Esophagus (tissue), 2 donors: ENCODE results near the gene PCBP3. TPM values are rescaled to one million over a fixed set of nuclear protein-coding genes. Genes with fewer than 3 reads are reported as not detected.

Experiments used
- H3K27ac ChIP-seq, 2 donors: one replicate each; pipeline ENCODE4 v1.5.1; 2013; ENCODE audit warnings: low read depth in 2 of 2, mild to moderate bottlenecking in 2 of 2, inconsistent platforms in 1 of 2, low read length in 1 of 2, moderate library complexity in 1 of 2
- H3K27me3 ChIP-seq, 2 donors: one replicate each; pipeline ENCODE4 v1.6.1; 2013; ENCODE audit warnings: low read length in 2 of 2, control low read depth in 1 of 2, mild to moderate bottlenecking in 1 of 2; ENCODE audit not compliant: insufficient read depth in 2 of 2, control insufficient read depth in 1 of 2
- H3K36me3 ChIP-seq, 2 donors: one replicate each; pipeline ENCODE4 v1.6.1; 2013; ENCODE audit warnings: low read length in 1 of 2; ENCODE audit not compliant: control insufficient read depth in 2 of 2, insufficient read depth in 2 of 2
- H3K4me1 ChIP-seq, 2 donors: one replicate each; pipeline ENCODE4 v1.6.1; 2013; ENCODE audit warnings: low read length in 1 of 2; ENCODE audit not compliant: control insufficient read depth in 2 of 2, insufficient read depth in 2 of 2
- H3K4me3 ChIP-seq, 2 donors: one replicate each; pipeline ENCODE4 v1.5.1; 2013; ENCODE audit warnings: low read length in 2 of 2, mild to moderate bottlenecking in 2 of 2, low read depth in 1 of 2, moderate library complexity in 1 of 2
- H3K9me3 ChIP-seq, 2 donors: one replicate each; pipeline ENCODE4 v1.6.1; 2013; ENCODE audit warnings: mild to moderate bottlenecking in 2 of 2, low read depth in 1 of 2, low read length in 1 of 2, moderate library complexity in 1 of 2; ENCODE audit not compliant: control insufficient read depth in 2 of 2, insufficient read depth in 1 of 2
- WGBS, 2 donors: extraction: QIAGEN DNeasy Blood & Tissue Kit; methylation state at CpG; one replicate each; pipeline ENCODE4 v1.1.7; 2013; 5-methylcytosine and 5-hydroxymethylcytosine counted together
- polyA plus RNA-seq, 2 donors: library from polyadenylated mRNA; stranded (reverse); fragments of 200-250 nt; gene quantifications; one replicate each; pipeline ENCODE4 v1.2.3, GENCODE V29; 2013
- donor health status: healthy with polysubstance abuse.
- donor health status: Bipolar disorder and iron deficiency.

Gene PCBP3
- polyA plus RNA-seq, 2 donors = 0.24 to 0.67 TPM

GRCh38 chr21:45781741-45782140, 138.2 kb downstream of the PCBP3 start:
- no peak overlapping the region for H3K4me3 ChIP-seq

GRCh38 chr21:45786660-45787059, 143.1 kb downstream of the PCBP3 start:
- H3K27me3 ChIP-seq = no peaks in the 10 kb centered on the region
- H3K4me1 ChIP-seq = peaks cover 0 to 2% of the 10 kb centered on the region in 2 donors
- no peak overlapping the region for H3K27ac ChIP-seq
- H3K4me3 ChIP-seq = no peak overlapping the region
- no peaks in the 10 kb centered on the region for H3K36me3 ChIP-seq
- peaks cover 0 to 3% of the 10 kb centered on the region in 2 donors for H3K9me3 ChIP-seq
- 82 to 86% methylated on average over 6 of the region's 6 CpGs for WGBS, 2 donors

More at GRCh38 chr21:45781741-45782140, 138.2 kb downstream of the PCBP3 start:
- Histone ChIP-seq H3K36me3 (no peaks in the 10 kb centered on the region), H3K27me3 (no peaks in the 10 kb centered on the region), H3K4me1 (no peaks in the 10 kb centered on the region), H3K9me3 (peaks cover 0 to 6% of the 10 kb centered on the region in 2 donors), H3K27ac (no peak overlapping the region)
- WGBS, 2 donors = 69 to 72% methylated on average over 4 of the region's 4 CpGs

GRCh38 chr21:45787371-45787770, 143.8 kb downstream of the PCBP3 start:
- Histone ChIP-seq H3K27me3 (no peaks in the 10 kb centered on the region), H3K4me3 (no peak overlapping the region), H3K27ac (no peak overlapping the region), H3K9me3 (peaks cover 0 to 3% of the 10 kb centered on the region in 2 donors), H3K4me1 (peaks cover 0 to 2% of the 10 kb centered on the region in 2 donors), H3K36me3 (no peaks in the 10 kb centered on the region)
- 88 to 93% methylated on average over 8 of the region's 8 CpGs for WGBS, 2 donors

GRCh38 chr21:45788198-45788597, 144.7 kb downstream of the PCBP3 start:
- 79 to 83% methylated on average over 16 of the region's 16 CpGs for WGBS, 2 donors
- peaks cover 0 to 3% of the 10 kb centered on the region in 2 donors for H3K9me3 ChIP-seq
- H3K4me3 ChIP-seq = no peak overlapping the region
- no peaks in the 10 kb centered on the region for H3K36me3 ChIP-seq
- no peaks in the 10 kb centered on the region for H3K27me3 ChIP-seq
- peaks cover 0 to 2% of the 10 kb centered on the region in 2 donors for H3K4me1 ChIP-seq
- H3K27ac ChIP-seq = no peak overlapping the region

GRCh38 chr21:45788637-45789506, 145.3 kb downstream of the PCBP3 start:
- no peak overlapping the region for H3K27ac ChIP-seq
- no peaks in the 10 kb centered on the region for H3K36me3 ChIP-seq
- no peak overlapping the region for H3K4me3 ChIP-seq
- 85 to 89% methylated on average over 14 of the region's 14 CpGs for WGBS, 2 donors
- H3K4me1 ChIP-seq = peaks cover 0 to 2% of the 10 kb centered on the region in 2 donors
- no peaks in the 10 kb centered on the region for H3K27me3 ChIP-seq
- peaks cover 0 to 3% of the 10 kb centered on the region in 2 donors for H3K9me3 ChIP-seq

DNA sequence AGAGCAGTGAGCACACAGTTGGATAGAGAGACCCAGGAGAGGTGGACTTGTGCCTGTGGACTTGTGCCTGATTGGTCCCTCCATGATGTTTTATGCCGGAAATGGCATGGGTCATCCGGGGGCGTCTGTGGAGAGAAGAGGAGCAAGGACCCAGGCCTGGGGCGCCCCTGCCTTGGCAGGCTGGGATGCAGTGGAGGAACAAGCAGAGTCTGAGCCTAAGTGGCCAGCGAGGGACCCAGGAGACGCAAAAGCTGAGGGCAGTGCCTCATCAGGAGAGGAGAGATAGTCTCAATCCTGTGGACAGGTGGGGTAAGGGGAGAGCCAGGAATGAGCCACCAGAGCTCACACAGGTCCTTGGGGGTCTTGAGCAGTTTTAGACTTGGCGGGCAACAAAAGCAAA, 146.9 kb downstream of the PCBP3 start:
- H3K9me3 ChIP-seq = peaks cover 0 to 3% of the 10 kb centered on the region in 2 donors
- 91 to 92% methylated on average over 7 of the region's 7 CpGs for WGBS, 2 donors
- no peak overlapping the region for H3K27ac ChIP-seq
- no peaks in the 10 kb centered on the region for H3K36me3 ChIP-seq
- H3K4me3 ChIP-seq = no peak overlapping the region
- no peaks in the 10 kb centered on the region for H3K27me3 ChIP-seq
- H3K4me1 ChIP-seq = peaks cover 0 to 2% of the 10 kb centered on the region in 2 donors

- 82 to 83% methylated on average over 19 of the region's 19 CpGs for WGBS, 2 donors
- Histone ChIP-seq H3K27me3 (no peaks in the 10 kb centered on the region), H3K9me3 (peaks cover 0 to 3% of the 10 kb centered on the region in 2 donors), H3K4me3 (no peak overlapping the region), H3K27ac (no peak overlapping the region), H3K36me3 (no peaks in the 10 kb centered on the region), H3K4me1 (peaks cover 0 to 2% of the 10 kb centered on the region in 2 donors)
These were observed 148.3 kb downstream of the PCBP3 start for GRCh38 chr21:45791562-45792418.

DNA sequence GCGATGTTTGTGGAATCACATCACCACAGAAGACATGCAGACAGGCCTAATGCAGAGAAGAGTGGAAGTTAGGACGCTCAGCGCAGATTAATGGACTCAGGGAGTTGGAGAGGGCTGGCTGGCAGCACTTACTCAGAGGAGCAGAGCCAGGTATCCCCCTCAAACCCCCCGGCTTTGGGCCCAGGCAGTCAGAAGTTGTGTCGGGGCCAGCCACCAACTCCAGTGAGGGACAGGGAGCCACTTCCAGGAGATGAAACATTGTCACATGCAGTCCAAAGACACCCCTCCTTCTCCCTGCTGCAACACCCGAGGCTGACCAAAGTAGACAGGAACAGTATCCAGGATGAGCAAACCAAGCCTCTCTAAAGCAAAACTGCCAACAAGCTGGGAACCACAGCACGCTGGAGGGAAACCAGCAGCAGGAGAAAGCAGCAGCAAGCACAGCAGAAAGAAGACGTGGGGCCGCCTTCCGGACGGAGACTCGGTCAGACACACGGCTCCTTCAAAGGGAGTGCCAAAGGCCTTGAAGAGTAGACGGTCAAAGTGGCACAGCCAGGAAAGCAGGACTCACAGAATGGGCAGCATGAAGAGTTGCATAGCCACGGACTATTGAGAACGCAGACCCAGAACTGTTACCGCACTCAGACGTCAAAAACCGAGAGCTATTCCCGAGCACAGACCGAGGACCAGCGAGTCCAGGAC, 149.3 kb downstream of the PCBP3 start:
- Histone ChIP-seq H3K27me3 (no peaks in the 10 kb centered on the region), H3K9me3 (peaks cover 0 to 3% of the 10 kb centered on the region in 2 donors), H3K4me1 (peaks cover 0 to 2% of the 10 kb centered on the region in 2 donors), H3K27ac (no peak overlapping the region), H3K4me3 (no peak overlapping the region), H3K36me3 (no peaks in the 10 kb centered on the region)
- 83 to 88% methylated on average over 22 of the region's 22 CpGs for WGBS, 2 donors

DNA sequence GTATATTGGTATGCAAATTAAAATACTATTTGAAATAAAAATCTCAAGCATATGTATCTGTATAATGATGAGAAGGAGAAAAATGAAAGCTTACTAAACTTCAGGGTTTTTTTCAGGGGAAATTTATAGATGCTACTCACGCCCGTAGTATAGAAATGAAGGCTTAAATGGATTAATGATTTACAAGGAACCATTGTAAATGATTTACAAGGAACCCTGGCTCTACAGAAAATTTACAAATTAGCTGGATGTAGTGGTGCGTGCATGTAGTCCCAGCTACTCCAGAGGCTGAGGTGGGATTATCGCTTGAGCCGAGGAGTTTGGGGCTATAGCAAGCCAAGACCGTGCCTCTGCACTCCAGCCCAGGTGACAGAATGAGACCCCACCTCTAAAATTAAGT, 150.5 kb downstream of the PCBP3 start:
- Histone ChIP-seq H3K27ac (no peak overlapping the region), H3K9me3 (peaks cover 0 to under 1% of the 10 kb centered on the region in 2 donors), H3K27me3 (no peaks in the 10 kb centered on the region), H3K4me1 (peaks cover 0 to 1% of the 10 kb centered on the region in 2 donors), H3K4me3 (no peak overlapping the region), H3K36me3 (no peaks in the 10 kb centered on the region)
- whole genome bisulfite sequencing, 2 donors = 56 to 59% methylated on average over 6 of the region's 6 CpGs
